Anterior cingulate cortex (tissue), 58 donors: ENCODE results near the gene NECTIN1.
A peak's percentile ranks its signal among the peaks of the same experiment; 100 is the strongest.

Experiments
- DNase-seq, 58 donors: peaks; one replicate each; lab custom pipeline; 2025; lab: John Stamatoyannopoulos, UW

Gene NECTIN1

DNA sequence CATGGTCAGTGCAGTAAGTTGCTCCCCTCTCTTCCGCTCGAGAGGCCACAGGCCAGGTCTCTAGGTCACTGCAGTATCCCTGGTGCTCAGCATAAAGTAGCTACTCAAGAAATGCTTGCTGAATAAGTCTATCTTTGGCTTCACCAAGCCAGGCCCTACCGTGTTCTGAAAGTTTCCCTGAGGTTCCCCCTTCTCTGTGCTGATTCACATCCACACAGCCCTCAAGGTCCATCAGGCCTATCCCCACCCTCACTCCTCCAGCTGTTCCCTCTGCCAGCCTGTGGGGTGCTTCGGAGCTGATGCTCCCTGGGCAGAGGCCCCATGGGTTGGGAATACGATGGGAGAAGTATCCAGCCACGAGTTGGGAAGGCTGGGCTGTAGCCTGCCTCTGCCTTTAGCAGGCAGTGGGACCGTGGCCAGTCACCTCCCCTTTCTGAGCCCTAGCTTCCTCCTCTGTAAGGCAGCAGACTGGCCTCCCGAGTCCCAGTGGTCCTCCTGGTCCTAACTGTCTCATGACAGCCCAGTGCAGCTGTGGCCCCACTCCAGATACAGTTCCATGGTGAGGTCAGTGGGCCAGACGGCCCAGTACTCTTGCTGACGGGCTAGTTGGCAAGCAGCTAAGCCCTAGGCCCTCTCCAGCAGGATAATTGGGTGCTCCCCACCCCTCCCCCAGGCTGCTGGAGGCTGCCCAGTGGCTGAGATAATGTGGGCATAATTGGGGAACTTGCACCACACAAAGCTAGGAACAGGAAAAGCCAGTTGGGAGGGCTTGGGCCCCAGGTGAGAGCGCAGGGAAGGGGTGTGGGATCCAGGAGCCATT is 48.2 kb downstream of the NECTIN1 start:
- peak in 21 of 58 donors; percentile 12 to 67 (median 25) for DNase-seq

DNA sequence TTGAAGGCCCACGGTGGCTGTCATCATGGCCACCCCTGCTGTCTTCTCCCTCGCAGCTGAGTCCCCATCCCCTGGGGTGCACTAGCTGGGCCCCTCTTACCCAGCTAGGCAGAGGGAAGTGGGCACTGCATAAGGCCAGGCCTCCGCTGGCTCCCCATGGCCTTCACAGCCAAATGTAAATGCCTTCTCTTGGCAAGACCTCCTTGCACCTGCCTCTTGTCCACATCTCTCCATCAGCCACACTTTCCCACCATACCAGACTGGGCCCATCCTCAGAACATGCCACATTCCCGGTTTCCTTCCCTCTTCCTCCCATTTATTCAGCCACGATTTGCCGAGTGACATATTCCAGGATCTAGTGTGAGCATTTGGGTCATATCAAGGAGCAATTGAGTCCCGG is 49.7 kb downstream of the NECTIN1 start:
- DNase-seq = no peak

DNA sequence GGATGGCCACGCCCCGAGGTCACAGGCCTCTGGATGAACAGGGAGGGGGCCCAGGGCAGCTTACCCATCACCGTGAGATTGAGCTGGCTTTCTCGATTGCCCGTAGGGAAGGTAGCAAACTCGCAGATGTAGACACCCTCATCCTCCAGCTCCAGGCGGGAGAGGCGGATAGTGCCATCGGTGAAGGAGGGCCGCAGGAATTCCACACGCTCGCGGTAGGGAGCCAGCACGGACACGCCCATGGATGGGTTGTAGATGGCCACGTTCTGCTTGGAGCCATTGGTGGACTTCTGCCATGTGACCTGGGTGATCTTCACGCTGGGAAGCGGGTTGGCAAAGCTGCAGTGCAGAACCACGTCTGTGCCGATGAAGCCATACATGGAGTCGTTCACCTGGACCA is 50.6 kb downstream of the NECTIN1 start:
- DNase-seq = no peak

DNA sequence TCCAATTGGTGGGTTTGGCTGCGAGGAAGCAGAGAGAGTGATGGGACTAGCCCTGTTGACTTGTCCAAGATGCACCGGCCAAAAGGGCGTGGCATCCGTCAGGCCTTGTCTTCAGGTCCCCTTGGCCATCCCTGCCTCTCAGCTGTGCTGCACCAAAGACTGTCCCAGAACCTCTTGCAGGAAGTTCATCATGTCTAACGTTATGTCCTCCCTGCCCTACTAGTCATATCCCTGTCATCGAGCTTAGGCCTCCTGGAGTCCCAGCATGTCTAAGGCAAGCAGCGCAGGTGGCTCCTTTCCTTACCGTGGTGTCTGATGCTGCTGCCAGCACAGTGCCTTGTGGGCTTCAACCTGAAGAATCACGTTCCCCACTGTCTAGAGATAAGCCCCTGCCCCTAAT is 51.2 kb downstream of the NECTIN1 start:
- no peak for DNase-seq

DNA sequence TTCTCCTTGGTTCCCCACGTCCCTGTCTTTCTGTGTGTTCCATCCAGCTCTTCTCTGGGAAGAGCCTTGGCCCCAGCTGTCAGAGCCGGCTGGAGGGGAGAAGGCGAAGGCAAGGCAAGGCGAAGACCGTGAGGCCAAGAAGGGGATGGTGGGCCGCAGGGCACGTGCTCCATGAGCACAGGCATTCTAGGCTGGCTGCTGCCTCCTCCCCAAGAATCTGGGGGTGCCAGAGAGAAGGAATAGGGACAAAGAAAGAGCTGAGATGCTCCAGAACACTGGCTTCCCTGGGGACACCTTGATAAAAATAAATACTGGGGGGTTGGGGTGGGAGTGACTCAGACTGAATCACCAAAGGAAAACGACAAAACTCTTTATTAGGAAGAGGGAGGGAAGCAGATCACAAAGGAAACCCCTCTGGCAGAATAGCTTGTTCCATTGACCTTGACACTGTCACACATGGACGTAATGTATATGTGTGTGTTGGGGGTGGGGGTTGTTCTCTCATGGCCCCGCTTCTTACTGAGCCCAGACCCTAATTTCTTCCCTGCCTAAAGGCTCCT is 52.5 kb downstream of the NECTIN1 start:
- peak in 2 of 58 donors; percentile 26 to 27 for DNase-seq

DNA sequence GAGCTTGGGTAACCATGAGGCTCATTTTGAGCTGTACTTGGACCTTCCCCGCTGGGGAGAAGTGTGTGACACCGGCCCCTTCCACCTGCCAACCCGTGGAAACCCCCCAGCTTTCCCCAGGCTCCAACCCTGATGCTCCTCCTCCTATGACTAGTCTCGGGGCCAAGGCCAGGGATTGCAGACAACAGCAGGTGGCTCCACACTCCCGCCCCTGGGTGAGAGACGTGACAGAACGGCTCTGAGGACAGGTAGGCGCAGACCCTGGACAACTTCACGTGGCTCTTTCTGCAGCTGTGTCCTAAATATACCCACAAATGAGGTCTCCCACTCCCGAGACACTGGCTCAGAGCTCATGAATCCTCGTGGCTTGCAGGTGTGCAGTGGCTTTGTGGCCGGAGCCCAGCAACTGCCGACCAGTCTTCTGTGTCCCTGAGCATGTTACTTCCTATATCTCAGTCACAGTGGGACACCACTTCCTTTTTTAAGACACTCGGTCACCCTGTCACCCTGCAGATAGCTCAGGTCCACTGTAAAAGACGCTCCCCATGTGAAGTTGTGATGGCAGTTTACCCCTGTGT is 55.2 kb downstream of the NECTIN1 start:
- DNase-seq = no peak

DNA sequence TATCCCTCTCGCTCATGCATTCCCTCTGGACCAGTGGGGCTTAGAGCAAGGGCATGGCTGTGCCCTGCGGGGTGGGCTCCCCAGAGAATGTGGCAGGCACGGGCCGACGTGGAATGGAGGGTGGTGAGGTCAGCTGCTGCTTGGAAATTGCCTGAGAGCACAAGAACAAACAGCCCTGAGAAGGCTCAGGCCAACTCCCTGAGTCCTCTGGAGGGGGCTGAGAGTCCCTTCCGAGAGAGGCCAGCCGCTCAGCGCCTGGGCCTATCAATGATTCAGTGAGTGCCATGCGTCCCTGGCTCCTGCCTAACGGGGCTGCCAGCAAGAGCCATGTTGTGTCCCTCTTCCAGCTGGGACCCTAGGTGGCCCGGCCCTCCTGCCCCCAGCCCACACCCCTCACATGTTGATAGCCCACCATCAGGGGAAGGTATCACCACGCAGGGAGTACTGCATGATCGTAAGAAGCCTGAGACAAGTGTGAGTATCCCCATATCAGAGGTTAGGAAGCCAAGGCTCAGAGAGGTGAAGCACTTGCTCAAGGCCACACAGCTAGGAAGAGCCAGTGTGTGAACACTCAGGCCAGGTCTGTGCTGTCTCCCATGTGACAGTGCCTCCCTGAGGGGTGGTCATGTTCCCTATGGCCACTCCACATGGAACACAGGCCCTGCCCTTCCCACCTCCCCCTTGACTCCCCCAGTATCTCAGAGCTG is 55.8 kb downstream of the NECTIN1 start:
- DNase-seq = no peak

DNA sequence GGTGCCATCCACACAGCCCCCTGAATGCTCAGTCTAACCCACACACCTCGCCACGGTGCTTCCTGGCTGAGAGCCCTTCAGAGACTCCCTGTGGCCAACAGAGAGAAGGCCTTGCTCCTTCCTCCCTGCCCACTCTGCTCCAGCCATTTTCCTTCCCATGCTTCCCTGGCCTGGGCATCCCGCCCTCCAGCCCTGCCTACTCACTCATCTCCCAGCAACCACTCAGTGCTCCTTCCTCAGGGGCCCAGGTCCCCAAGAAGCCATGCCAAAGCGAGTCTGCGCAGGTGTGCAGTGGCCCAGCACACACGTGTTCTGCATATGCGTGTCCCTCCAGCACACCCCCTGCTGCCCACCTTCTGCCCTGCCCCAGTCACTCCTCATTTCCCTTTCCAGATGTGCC is 56.4 kb downstream of the NECTIN1 start:
- no peak for DNase-seq

DNA sequence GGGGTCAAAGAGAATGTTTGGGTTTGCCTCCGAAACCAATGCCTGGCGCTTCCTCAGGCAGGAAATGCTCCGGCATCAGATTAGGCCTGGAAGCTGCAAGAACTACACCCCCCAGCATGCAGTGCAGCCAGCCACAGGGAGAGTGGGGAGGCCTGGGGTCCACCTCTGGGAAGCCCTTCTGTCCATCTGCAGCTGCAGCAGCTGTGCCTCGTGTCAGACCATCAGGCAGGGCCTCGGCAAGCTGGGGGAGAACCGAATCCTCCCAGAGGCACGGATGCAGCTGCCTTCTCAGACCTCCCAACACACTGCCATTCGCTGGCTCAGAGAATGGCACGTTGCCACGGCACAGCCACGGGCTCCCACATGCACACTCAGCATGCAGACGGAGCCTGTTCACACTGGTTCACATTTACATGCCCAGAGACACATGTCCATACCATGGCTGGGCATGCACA is 57.4 kb downstream of the NECTIN1 start:
- peak in 56 of 58 donors; percentile 24 to 91 (median 74) for DNase-seq

DNA sequence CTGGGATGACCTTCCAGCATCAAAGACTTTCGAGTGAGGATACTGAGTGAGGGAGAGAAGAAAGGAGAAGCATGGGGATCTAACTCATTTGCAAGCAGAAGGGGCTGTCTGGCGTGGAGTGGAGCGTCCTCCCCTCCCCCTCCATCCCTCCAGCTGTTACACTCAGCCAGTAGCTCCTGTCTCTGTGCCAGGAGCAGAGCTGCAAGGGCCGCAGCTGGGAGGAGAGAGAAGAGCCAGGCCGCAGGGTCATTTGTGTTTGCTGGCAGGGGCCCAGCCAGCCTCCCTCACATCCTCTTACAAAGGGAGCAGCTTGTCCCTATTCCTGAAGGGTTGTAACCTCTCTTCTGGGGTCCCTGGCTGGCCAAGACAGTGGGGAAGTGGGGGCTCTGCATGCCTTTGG is 57.9 kb downstream of the NECTIN1 start:
- peak in 49 of 58 donors; percentile 22 to 85 (median 69) for DNase-seq

DNA sequence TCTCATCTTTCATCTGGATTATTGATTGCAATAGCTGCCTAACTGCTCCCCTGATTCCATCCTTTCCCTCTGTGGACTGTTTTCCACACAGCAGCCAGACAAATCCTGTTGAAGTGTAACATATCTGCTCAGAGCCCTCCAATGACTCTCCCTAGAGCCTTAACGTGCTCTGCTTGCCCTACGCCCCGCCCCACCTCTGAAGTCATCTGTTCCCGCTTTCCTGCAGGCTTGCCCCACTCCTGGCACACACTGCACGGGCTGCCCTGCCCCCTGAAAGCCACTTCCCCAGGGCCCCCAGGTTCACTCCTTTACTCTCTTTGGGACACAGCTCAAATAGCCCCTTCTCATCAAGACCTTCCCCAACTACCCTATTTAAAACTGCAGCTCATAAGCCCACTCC is 59.5 kb downstream of the NECTIN1 start:
- no peak for DNase-seq

DNA sequence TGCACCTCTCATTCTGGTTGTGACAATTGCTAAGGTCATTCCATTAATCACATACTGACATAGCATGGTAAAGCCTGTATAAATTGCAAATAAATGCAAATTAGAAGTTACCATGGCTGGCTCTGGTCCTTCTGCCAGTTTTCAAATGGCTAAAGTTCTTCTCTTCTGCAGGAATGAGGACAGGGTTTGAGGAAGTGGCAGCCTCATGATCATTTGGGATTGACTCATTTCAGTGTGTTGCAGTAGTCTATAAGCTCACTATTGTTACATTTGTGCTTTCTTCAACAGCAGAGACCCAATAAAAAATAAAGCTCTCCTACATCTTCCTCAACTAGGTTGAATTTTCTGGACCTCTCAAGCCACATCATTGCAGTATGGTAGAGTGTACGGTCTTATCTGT is 60.3 kb downstream of the NECTIN1 start:
- DNase-seq = no peak

DNA sequence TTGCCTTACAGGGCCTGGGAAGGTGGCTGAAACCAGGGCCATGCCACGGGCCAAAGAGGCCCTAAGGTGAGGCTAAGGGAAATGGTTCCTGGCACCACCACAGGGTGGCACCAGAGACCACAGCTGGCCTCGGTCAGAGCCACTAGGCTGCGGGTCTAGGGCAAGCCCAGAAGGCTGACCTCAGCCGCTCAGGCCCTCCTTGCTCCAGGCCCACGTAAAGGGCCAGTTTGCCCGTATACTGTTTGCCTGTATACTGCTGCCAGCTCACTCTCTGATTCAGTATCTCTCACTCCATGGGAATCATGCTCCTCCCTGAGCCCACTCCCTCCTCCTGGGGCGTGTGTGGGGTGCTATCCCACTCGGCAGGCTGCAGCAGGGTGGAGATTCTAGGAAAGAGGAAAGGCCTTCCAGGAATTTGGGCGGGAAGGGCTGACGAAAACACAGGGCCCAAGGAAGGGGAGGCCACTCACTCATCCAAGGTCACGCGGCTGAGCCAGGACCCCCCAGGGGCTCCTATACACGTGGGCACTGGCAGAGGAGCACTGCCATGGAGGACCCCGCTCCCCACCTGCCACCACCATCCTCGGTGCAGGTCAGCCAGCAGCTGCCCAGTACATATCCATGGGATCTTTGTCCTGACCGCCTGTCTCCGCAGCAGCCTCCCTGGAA is 62.4 kb downstream of the NECTIN1 start:
- DNase-seq = peak in 51 of 58 donors; percentile 12 to 83 (median 59)

DNA sequence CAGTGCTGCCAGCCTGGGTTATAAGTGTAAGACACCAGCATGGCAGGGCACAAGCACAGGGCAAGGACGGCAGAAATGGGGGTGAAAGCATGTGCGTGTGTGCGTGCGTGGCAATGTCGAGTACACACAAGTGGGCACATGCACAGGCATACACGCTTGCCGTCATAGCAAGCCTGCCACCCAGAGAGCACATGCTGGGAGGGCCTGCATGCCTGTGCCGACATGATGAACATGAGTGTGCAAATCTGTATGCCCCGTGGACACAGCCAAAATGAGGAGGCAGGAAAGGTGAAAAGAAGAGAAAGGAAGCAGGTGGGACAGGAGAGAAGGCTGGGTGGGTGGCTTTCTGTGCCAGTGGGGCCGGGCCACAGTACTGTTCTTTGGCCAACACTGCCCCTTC is 62.9 kb downstream of the NECTIN1 start:
- DNase-seq = no peak

DNA sequence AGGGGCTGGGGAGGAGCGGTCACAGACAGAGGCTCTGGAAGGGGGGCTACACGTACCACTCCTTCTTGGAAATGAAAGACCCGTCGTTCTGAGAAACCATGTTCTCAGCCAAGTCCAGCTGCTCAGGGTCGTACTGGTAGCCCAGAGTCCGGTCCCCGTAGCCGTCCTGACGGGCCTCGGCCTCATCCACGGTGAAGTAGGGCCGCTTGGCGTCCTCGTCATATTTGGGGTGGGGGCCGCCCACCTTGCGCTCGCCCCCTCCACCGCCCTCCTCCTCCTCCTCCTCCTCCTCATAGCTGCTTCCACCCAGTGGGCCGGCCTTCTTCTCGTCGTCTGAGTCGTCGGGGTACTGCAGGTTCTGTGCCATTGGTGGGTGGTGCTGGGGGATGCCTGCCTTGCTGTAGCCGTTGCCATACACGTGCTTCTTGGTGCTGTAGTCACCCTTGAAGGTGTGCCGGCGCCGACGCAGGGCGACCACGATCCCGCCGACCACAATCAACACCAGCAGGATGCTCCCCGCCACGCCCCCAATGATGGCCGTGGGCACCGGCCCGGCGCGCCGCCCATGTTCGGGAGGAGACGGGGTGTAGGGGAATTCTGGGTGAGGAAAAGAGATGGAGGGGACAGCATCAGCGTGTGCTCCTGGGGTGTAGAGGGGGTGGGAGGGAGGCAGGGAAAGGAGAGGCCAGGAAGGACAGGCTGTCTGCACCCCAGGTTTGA is 64.1 kb downstream of the NECTIN1 start:
- no peak for DNase-seq

DNA sequence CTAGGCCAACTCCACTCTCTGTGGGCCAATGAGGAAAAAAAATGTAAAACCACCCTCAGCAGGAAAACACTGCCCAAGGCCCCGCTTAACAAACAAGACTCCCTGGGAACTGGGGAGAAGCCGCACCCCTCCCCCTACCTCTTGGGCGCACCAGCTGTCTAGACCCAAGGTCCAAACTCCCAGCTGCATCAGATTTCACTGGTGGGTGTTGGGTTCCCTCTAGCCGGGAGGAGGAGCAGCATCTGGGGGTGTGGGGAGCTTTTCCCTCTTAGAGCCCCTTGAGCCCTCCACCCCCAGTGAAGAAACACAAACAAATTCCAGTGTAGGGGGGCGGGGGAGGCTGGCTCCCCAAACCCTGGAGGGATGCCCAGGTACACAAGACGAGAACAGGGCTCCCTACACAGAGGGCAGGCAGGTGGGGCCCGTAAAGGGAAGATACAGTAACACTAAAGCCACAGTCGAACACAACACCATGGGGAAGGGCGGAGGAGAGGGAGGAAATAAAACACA is 64.9 kb downstream of the NECTIN1 start:
- DNase-seq = peak in 24 of 58 donors; percentile 6 to 47 (median 32)

DNA sequence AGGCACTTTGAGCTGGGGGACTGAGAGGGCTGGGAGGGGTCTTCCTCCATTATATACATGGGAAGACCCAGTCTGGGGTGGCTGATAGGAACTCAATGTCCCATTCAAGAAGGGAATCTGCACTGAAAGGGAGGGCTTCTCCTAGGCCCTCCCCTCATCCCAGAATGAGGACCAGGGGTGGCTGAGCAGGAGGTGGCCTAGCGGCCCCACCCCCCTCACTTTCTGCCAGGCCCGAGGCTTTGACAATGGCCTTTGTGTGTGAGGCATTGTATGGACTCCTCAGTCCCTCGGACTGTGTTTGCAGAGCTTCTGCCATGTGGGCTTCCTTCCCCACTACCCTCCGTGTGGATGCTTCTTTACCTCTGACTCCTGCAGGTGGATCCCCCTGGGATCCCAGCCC is 65.7 kb downstream of the NECTIN1 start:
- DNase-seq = peak in 40 of 58 donors; percentile 11 to 83 (median 56)

DNA sequence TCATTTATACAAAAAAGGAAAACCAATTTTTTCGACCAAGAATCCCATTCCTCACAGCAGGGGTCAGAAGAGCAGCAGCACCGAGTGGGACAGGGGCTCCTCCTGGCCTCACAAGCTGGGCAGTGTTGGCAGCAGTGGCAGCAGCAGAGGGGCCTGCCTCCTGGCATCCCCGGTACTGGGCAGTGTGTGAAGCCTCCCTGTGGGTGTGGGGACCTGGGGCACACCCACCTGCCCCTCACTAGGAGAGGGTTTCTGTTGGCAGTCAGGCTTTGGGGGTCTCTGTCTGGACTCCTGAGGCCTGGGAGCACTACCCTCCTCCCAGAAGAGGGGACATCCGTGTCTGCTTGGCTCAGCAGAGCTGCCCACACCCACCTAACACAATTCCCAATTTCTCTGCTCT is 67.8 kb downstream of the NECTIN1 start:
- no peak for DNase-seq

DNA sequence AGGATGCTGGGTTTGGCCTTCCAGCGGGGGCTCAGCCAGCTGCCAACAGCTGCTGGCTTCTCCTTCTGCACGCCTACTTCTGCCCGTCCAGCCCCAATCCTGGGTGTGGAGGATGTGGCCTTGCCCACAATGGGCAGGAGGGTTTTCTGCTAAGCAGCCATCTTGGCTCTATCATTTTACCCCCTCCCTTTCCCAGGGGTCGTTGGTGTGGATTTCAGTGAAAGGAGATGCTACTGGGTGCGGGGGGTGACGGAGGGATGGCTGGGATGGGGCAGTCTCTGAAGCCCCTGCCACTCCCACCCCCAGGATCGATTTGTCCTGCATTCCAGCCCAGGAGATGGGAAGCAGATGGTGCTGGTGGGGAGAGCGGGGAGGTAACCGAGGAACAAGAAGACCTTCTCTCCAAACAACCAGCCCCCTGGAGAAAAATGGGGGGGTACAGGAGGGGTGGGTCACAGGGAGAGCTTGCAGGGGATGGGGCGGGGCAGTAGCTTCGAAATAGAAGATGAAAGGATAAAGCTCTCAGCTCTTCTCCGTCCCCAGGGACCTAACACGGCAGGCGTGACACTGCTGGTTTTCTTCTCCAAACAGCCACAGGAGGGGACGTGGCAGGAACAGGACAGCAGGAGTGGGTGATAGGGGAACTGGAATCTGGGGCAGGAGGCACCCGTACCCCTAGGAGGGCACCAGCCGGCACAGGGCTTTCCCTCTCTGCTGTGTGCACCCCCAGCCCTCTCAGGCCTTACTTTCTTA is 68.9 kb downstream of the NECTIN1 start:
- DNase-seq = no peak
